GM03348 (cell line): Measurements from ENCODE around the gene IL12RB2.

Experiments
- DNase-seq: peaks from one replicate; pipeline ENCODE4 v3.0.0; 2012; ENCODE audit warnings: low spot score

The IL12RB2 gene

GRCh38 chr1:67307251-67308060 lies at the start of gene IL12RB2:
Gene IL12RB2, plus strand, starts transcription at chr1:67307873. Its CDS starts 12,496 bp downstream, at chr1:67320369.
- peak; percentile 18 for DNase-seq

DNA sequence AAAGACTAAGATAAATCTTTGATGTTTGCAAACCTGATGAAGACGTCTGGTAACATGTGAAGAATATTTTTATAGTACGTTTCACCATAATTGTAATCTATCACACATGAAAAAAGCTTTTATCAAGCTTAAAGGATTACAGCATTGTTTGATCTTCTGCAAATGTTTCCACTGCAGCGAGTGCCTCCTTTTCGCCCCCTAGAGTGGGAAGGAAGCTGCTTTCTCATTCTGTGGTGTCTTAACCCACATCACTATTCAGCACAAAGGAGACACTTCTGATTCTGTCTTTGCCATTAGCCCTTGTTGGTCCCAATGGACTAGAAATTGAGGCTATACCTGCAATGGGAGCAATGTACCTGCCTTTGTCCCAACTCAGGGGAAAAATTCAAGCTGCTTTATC lies 46.0 kb upstream of the IL12RB2 start:
- no peak for DNase-seq

DNA sequence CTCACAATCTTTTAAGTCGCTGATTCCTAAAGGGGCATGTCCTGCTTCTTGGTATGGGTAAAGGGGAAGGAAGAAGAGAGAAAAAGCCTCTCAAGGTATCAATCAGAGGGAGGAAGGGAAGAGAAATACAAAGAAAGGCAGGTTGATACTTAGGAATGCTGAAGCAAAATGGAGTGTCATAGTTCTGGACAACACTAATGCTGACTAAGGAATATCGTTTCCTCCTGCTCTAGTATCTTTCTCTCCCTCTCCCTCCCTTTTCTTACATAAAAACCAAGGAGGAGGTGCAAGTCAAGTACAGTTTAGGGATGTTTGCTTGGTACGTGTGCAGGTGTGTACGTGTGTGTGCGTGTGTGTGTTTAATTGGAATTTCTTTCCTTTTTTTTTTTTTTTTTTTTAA lies 44.9 kb upstream of the IL12RB2 start:
- DNase-seq: no peak

DNA sequence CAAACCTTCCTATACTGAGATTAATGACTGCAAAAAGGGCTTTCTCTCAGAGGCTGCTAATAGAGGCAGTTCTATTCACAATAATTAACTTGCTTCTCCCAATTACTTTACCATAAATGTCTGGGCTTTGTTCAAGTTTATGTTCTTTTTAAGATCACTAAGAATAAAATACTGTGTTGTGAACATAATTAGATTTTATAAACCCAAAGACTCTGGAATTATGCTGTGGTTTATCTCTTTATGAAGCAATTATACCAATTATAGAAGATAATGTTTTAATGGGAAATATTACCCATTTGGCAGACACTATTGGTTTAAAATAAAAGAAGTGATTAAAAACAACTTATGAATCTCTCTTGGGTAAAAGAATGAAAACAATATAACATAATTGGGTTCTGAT lies 43.5 kb upstream of the IL12RB2 start:
- DNase-seq: no peak

GRCh38 chr1:67264899-67265298 lies 42.8 kb upstream of the IL12RB2 start:
- DNase-seq: no peak

DNA sequence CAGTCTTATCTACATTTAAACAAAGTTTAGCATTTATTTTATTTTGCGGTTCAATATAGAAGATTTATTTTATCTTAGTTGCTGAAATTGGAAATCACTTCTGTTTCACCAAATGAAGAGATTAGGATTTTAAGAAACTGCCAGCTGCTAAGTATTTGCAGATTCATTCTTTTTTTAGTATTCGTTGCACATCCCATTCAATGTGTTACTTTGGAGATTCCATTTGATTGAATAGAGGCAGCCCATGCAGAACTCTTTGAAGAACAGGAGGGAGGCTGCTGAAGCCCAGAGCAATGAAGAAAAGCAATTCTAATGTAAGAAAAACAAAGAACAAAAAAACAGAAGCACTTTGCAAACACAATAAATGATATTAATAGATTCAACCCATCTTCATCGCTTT lies 38.6 kb upstream of the IL12RB2 start:
- DNase-seq: no peak

- DNase-seq: no peak
Observed at GRCh38 chr1:67270541-67270940, 37.1 kb upstream of the IL12RB2 start.

DNA sequence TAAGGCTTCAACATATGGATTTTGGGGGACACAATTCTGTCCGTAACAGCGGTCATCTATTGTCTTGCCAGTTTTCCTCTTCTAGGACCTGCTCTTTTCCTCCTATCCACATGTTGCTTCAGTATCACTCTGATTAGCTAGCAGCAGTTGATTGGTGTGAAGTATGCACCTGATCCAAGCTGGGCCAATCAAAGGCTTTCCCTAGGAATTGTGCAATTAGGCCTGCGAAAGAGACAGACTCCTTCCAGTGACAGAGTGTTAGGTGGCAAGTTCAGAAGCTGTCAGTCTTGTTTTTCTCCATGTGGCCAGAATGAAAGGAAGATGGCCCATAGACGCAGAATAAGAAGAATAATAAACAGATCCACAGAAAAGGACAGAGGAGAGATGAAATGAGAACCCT lies 34.1 kb upstream of the IL12RB2 start:
- DNase-seq: no peak

- DNase-seq: no peak
Observed at GRCh38 chr1:67274623-67275325, 32.9 kb upstream of the IL12RB2 start.

GRCh38 chr1:67280696-67281095 lies 27.0 kb upstream of the IL12RB2 start:
- DNase-seq: no peak

DNA sequence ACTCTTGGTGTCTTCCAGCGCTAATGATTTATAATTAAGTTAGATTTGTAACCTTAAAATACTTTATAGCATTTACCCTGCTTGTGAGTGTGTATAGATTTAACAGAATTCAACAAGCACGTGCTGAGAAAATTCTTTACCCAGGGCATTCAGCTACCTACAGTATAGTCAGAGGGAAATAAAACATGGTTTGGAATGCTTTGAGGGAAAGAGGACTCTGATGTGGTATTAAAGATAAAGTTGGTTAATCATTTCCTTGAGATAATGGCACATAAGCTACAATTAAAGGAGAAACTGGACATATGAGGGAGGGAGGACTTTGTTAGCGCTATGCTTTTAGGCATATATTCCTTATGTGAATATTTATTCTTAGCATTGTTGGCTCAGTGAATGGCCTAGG lies 26.4 kb upstream of the IL12RB2 start:
- no peak for DNase-seq

DNA sequence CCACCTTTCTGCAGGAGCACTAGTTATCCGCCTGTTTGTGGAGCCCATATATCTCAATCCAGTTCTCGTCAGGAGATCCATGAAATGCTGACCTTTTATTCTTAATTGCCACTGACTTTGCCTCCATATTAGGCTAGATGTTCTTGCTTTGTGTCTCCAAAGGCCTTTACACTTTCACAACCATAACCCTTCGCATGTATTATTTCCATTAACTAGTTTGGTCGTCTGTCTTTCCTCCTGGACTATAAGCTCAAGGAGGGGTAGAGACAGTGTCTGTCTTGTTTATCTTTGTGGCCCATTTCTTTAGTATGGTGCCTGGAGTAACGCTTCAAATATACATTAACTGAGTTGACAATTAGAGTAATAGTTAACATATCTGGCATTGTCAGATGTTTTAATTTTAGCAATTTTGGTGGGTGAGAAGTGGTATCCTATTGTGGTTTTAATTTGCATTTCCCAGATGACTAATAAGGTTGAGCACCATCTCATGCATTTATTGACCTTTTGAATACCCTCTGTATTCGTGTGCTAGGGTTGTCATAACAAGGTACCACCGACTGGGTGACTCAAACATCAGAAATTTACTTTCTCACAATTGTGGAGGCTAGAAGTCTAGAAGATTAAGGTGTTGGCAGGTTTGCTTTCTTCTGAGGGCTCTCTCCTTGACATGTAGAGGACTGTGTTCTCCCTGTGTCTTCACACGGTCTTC lies 21.7 kb upstream of the IL12RB2 start:
- no peak for DNase-seq

- no peak for DNase-seq
Observed at GRCh38 chr1:67290236-67290635, 17.4 kb upstream of the IL12RB2 start.

DNA sequence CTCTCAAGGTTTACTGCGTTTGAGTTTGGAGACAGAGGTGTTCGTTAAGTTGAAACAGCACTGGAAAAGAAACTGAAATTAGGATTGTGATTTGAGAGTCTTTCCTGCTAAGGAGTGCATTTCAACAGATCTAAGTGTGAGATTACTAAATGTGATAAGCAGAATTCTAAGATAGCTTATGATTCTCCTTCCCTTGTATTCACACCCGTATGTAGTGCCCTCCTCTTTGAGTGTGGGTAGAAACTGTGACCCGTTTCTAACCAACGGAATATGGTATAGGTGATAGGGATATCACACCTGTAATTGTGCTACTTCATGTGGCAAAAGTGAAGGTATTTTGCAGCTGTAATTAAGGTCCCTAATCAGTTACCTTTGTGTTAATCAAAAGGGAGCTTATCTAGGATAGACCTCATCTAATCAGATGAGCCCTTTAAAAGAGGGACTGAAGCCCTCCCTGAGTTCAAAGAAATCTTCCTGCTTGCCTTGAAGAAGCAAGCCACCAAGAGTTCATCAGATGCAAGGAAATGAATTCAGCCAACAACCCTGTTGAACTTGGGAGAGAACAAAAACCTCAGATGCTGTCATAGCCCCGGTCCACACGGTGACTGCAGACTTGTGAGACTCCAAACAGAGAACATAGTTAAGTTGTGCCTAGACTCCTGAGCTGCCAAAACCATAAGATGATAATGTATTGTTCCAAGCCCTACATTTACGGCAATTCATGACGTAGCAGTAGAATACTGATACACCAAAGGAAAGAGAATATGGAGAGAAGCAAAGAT lies 12.6 kb upstream of the IL12RB2 start:
- DNase-seq: no peak

- no peak for DNase-seq
Observed at GRCh38 chr1:67298762-67299161, 8.9 kb upstream of the IL12RB2 start.

- DNase-seq: no peak
Observed at GRCh38 chr1:67299296-67299695, 8.4 kb upstream of the IL12RB2 start.

- no peak for DNase-seq
Observed at GRCh38 chr1:67300561-67300960, 7.1 kb upstream of the IL12RB2 start.

DNA sequence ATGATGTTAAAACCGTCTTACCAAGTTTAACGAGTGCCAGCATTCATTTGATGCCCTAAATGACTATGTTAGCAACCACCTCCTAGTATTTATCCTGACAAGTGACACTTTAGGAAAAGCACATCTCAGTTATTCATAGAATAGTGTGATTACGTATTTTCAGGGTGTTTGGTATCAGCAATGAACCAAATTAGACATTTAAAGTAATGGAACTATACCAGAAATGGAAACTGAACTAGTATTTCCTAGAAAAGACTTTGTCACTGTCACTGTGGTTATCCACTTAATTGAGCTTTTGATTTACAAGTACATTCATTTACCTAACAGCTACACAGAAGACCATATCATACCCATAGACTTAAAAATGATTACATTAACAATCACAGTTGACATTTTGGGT lies 3.6 kb upstream of the IL12RB2 start:
- DNase-seq: no peak

DNA sequence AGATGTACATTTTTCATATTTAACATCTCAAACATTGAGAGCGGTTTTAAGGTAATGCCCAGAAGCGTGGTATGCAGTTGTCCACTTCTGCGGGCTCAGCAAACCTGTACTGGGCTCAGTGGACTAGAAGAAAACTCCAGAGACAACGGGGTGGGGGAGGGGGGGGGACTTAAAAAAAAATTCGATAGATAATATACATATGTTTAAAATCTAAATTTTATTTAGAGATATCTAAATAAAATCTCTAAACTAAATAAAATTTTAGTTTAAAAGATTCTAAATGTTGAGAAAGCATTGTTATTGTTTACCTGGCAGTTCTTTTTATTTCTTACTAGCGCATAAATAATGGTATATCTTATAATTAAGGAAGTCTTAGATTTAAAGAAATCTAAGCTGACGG lies 1.1 kb upstream of the IL12RB2 start:
- DNase-seq: no peak

DNA sequence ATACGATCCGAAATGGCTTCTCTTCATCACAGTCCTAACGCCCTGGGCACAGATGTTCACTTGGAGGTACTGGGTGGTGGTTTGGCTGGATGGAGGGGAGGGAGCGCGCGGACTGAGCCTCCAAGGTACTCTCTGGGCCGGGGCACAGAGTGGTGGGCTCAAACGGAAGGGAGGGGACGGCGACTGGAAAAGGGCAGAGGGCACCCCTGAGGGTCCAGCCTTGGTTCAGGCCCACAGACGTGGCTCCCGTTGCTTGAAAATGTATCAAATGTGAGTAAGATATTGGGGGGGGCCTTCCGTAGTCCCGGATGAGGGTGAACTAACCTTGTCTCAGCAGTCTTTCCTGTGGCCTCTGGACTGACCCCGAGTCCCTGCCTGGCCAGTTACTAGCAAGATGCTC lies 463 bp downstream of the IL12RB2 start:
- no peak for DNase-seq

DNA sequence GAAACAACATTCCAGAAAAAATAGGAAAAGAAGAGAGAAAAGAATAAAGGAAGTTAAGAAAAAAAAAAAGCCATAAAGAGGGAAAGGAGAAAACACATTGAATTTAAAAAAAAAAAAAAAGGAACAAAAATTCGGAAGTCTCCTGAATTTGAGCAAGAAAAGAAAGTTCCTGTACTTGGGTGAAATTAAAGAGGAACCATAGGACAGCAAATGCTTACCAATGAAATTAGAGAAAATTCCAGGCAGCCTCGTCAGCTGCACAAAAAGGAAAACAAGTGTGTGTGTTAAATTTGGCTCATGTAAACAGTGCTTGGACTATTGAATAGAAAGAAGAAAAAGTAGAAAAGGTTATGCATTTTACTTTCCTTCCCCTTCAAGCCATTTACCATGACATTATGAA lies 4.9 kb downstream of the IL12RB2 start:
- no peak for DNase-seq
